ENCODE results near the gene KIF5A.

DNA sequence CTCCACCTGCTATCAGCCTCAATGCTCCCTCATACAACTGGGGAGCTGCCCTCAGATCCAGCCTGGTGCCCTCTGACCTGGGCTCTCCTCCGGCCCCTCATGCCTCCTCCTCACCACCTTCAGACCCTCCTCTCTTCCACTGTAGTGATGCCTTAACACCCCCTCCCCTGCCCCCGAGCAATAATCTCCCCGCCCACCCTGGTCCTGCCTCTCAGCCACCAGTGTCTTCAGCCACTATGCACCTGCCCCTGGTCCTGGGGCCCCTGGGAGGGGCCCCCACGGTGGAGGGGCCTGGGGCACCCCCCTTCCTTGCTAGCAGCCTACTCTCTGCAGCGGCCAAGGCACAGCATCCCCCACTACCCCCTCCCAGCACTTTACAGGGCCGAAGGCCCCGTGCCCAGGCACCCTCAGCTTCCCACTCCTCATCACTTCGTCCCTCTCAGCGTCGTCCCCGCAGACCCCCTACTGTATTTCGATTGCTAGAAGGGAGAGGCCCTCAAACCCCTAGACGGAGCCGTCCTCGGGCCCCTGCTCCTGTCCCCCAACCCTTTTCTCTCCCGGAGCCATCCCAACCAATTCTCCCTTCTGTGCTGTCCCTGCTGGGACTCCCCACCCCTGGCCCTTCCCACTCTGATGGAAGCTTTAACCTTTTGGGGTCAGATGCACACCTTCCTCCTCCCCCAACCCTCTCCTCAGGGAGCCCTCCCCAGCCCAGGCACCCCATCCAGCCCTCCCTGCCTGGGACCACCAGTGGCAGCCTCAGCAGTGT, 24.0 kb upstream of the KIF5A start:
- TF ChIP-seq CTCF (conservative IDR thresholded peaks at IDR 0.05; ENCODE audit: low read length) (no peak), EZH2phosphoT487 (IDR thresholded peaks at IDR 0.05; ENCODE audit: borderline replicate concordance) (no peak)

Measured in Loucy (cell line).